Upper lobe of right lung (tissue), 1 donor: Measurements from ENCODE around the gene ERCC6L2. TPM values are rescaled to one million over a fixed set of nuclear protein-coding genes. Genes with fewer than 3 reads are reported as not detected.

ENCODE experiments used
- ATAC-seq: fragments of 200-7000 bp; cut with Tn5 transposase; one replicate; pipeline ENCODE4 v1.9.1; 2020; ENCODE audit warnings: mild to moderate bottlenecking, moderate library complexity
- DNase-seq: peaks from one replicate; pipeline ENCODE4 v3.0.0-alpha.2; 2020
- H3K27ac ChIP-seq: fragments of 200-600 bp; one replicate; pipeline ENCODE4 v1.8.0; 2022
- H3K27me3 ChIP-seq: fragments of 200-600 bp; one replicate; pipeline ENCODE4 v1.8.0; 2022; ENCODE audit warnings: mild to moderate bottlenecking
- H3K36me3 ChIP-seq: fragments of 200-600 bp; one replicate; pipeline ENCODE4 v1.8.0; 2022
- H3K4me1 ChIP-seq: fragments of 200-600 bp; one replicate; pipeline ENCODE4 v1.8.0; 2022
- H3K4me3 ChIP-seq: fragments of 200-600 bp; one replicate; pipeline ENCODE4 v1.8.0; 2022; ENCODE audit warnings: mild to moderate bottlenecking
- H3K9me3 ChIP-seq: fragments of 200-600 bp; one replicate; pipeline ENCODE4 v1.8.0; 2022
- intact Hi-C: fragments of 100-400 bp; cut with DNase I; formaldehyde crosslinking; loops from one replicate; pipeline ENCODE4 v1.11.0; 2022
- total RNA-seq: library from RNA; stranded (reverse); fragmentation: NEBNext Ultra II Directional; extraction: Animal tissue kit (Norgen Biotek cat#: 25700); gene quantifications from one replicate; pipeline ENCODE4 v1.2.1, GENCODE V29; 2021
- TF ChIP-seq, protein P1 (sequence below): fragments of 200-600 bp; IDR thresholded peaks from one replicate; pipeline ENCODE4 v1.8.0; 2022; ENCODE audit warnings: antibody characterized with exemption
- donor health status: DM: no; HTN: yes; CAD: no; lungs with severe emphysema.

Gene ERCC6L2
- total RNA-seq, 1 donor from 2014 or later: 43.8 TPM

DNA sequence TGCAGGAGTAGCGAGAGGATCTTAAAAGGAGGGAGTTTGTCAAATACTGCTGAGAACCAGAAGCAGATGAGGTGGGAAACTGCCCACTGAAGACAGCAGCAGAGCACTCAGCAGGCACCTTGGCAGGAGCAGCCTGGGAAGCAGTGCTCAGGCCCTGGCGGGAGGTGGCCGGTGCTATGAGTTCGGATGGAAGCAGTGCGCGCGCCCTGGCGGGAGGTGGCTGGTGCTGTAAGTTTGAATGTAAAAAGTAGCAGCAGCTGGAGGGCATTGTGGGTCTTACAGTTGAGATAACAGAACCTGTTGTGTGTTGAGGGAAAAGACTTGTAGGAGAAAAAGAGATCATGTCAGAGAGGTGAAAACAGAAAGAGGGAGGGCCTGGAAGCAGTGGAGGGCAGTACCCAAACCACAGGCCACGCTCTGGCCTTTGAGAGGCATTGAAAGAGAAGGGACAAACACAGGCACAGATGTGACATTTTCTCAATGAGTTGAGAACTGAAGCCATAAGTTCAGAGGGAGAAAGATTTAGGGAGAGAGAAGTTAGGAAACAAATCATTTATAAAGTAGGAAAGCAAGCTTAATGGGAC lies 130.9 kb downstream of the ERCC6L2 start:
- Histone ChIP-seq H3K4me3 (no peak overlapping the region), H3K9me3 (no peaks in the 10 kb centered on the region), H3K27me3 (no peaks in the 10 kb centered on the region), H3K27ac (no peak overlapping the region), H3K4me1 (no peaks in the 10 kb centered on the region), H3K36me3 (peaks cover 20% of the 10 kb centered on the region)
- TF ChIP-seq, protein P1, sequence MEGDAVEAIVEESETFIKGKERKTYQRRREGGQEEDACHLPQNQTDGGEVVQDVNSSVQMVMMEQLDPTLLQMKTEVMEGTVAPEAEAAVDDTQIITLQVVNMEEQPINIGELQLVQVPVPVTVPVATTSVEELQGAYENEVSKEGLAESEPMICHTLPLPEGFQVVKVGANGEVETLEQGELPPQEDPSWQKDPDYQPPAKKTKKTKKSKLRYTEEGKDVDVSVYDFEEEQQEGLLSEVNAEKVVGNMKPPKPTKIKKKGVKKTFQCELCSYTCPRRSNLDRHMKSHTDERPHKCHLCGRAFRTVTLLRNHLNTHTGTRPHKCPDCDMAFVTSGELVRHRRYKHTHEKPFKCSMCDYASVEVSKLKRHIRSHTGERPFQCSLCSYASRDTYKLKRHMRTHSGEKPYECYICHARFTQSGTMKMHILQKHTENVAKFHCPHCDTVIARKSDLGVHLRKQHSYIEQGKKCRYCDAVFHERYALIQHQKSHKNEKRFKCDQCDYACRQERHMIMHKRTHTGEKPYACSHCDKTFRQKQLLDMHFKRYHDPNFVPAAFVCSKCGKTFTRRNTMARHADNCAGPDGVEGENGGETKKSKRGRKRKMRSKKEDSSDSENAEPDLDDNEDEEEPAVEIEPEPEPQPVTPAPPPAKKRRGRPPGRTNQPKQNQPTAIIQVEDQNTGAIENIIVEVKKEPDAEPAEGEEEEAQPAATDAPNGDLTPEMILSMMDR: no peak
- DNase-seq (no peak), ATAC-seq (no peak)
- intact Hi-C loops: no loop called here

DNA sequence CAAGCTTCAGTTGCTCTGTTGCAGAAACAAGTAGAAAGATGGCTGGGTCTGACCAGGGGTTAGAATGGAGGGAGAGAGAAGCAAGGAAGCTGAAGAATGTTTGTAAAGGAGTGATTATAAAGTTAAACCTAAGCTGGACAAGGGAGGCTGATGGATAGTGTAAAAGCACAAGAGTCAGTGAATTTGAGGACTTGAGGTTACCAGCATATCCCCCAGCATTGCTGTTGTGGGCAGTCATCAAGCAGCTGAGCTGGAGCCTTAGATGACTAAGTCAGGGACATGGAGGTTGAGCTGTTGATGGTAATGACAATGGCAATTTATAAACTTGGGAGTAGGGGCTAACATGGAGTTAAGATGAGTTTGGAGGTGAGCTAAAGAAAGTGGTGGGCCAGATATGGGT lies 131.5 kb downstream of the ERCC6L2 start:
- no peaks in the 10 kb centered on the region for H3K4me1 ChIP-seq
- TF ChIP-seq, protein P1: no peak
- ATAC-seq (no peak), DNase-seq (no peak)
- peaks cover 20% of the 10 kb centered on the region for H3K36me3 ChIP-seq
- H3K9me3 ChIP-seq: no peaks in the 10 kb centered on the region
- intact Hi-C loops: no loop called here
- no peak overlapping the region for H3K4me3 ChIP-seq
- H3K27me3 ChIP-seq: no peaks in the 10 kb centered on the region
- H3K27ac ChIP-seq: no peak overlapping the region

DNA sequence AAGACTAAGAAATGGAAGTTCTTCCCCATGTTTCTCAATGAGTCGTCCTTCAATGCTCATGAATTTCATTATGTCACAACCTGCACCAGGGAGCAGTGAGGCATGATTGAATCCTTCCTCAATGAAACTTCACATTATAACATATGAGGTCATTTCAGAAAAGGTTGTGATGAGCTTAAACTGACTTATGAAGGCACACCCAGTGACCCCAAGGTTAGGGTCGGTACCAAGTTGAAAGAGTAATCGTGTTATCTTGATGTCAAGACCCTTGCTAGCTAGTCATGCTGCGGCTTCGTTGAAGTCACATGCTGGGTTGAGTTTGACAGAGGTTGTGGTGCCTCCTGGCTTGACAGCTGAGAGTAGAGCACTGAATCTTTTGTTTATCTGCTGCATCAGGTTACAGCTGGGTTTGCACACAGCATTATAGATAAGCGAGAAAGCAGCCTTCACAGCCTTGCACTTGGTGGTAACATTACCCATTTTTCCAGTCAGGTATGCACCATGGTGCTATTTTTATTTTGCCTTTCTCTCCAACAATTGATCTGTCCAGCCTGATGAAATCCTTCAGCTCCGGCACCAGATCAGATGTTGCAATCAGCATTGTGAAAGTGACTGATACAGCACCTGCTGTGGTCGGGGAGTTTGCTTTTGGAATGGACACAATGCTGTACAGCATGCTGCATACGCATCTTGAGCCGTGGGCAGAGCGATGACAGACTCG lies 133.2 kb downstream of the ERCC6L2 start:
- Histone ChIP-seq H3K4me3 (no peak overlapping the region), H3K27ac (no peak overlapping the region), H3K9me3 (no peaks in the 10 kb centered on the region), H3K36me3 (peaks cover 20% of the 10 kb centered on the region), H3K27me3 (no peaks in the 10 kb centered on the region), H3K4me1 (no peaks in the 10 kb centered on the region)
- intact Hi-C loops: no loop called here
- TF ChIP-seq, protein P1: no peak
- ATAC-seq (no peak), DNase-seq (no peak)

DNA sequence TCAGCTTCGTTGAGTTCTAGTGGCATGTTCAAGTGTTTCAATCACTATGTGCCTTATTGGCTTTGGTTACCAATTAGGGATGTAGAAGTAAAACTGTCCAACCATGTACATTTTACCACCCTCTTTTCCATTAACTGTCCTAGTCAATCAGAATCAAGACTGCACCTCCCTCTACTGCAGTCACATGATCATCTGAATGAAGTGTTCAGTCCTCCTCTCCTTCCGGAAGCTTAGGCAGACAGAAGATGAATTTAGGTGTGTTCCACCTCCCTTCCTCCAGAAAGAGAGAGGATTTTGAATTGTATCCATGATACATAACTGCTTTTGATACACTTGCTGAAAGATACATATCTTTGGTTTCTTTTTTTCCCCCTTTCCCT lies 133.7 kb downstream of the ERCC6L2 start:
- Histone ChIP-seq H3K9me3 (no peaks in the 10 kb centered on the region), H3K27me3 (no peaks in the 10 kb centered on the region), H3K36me3 (peaks cover 20% of the 10 kb centered on the region), H3K4me1 (no peaks in the 10 kb centered on the region), H3K27ac (no peak overlapping the region), H3K4me3 (no peak overlapping the region)
- no peak for DNase-seq
- intact Hi-C loops: no loop called here
- TF ChIP-seq, protein P1: no peak
- ATAC-seq: no peak

DNA sequence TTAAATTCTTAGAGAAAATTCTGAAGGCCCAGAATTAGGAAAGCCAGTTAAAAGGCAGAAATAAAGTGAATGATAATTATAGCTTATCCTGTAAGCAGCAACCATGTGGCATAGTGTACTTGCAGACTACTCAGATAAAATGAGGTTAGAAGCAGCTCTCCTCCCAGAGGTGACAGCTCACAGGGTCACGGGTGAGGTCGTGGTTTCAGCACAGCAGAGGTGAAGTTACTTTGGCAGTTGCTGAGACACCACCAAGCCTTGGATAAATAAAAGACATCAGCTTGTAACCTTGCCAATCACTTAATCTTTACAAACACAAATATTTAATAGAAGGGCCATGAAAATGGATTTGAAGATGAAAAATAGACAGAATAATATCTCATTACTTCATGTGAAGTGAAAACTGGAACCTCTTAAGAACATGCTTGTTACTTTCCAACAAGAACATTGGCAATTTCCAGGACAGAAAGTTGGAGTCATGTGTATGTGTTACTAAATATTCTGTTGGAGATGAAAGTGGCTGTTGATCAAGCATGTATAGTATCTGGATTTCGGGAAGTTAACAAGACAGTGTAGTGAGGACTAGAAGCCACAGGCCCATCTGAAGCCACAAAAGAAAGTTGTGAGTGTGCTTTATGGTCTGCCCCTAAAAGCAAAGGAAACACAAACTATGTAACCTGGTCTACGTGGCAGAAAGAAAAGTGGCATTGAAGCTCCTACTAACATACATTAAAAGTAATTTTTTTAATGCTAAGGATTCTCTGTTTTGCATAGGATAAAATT lies 134.4 kb downstream of the ERCC6L2 start:
- TF ChIP-seq, protein P1: no peak
- Histone ChIP-seq H3K9me3 (no peaks in the 10 kb centered on the region), H3K27ac (no peak overlapping the region), H3K4me1 (no peaks in the 10 kb centered on the region), H3K36me3 (peaks cover 18% of the 10 kb centered on the region), H3K4me3 (no peak overlapping the region), H3K27me3 (no peaks in the 10 kb centered on the region)
- ATAC-seq (peak; percentile 65), DNase-seq (no peak)
- intact Hi-C loops: no loop called here
